ACC112 (cell line): ENCODE measurements around the gene TBC1D22A.

Experiments
- H2AFZ ChIP-seq: fragments of 200-600 bp; sonication (generic); one replicate; pipeline ENCODE4 v1.6.0; 2017; ENCODE audit warnings: antibody characterized with exemption, low read length; ENCODE audit not compliant: unreplicated experiment
- H3K27ac ChIP-seq: fragments of 200-600 bp; sonication (generic); 2 replicates; pipeline ENCODE4 v1.5.1; 2014; ENCODE audit warnings: low read depth, mild to moderate bottlenecking, antibody characterized with exemption, low read length, moderate library complexity
- H3K27me3 ChIP-seq: fragments of 200-600 bp; sonication (generic); 2 replicates; pipeline ENCODE4 v1.6.1; 2014; ENCODE audit warnings: mild to moderate bottlenecking, antibody characterized with exemption, low read length, moderate library complexity, mixed read lengths; ENCODE audit not compliant: insufficient read depth
- H3K36me3 ChIP-seq: fragments of 200-600 bp; sonication (generic); 2 replicates; pipeline ENCODE4 v1.6.1; 2016; ENCODE audit warnings: mild to moderate bottlenecking, antibody characterized with exemption, low read length, moderate library complexity, mixed read lengths; ENCODE audit not compliant: insufficient read depth
- H3K4me1 ChIP-seq: fragments of 200-600 bp; sonication (generic); one replicate; pipeline ENCODE4 v1.6.1; 2016; ENCODE audit warnings: low read length, mixed read lengths; ENCODE audit not compliant: insufficient read depth, unreplicated experiment, control insufficient read depth
- H3K4me3 ChIP-seq: fragments of 200-600 bp; sonication (generic); 2 replicates; pipeline ENCODE4 v1.5.1; 2014; ENCODE audit warnings: mild to moderate bottlenecking, low read depth, low read length
- H3K79me2 ChIP-seq: fragments of 200-600 bp; sonication (generic); one replicate; pipeline ENCODE4 v1.6.0; 2016; ENCODE audit warnings: low read length; ENCODE audit not compliant: control insufficient read depth, unreplicated experiment, insufficient read depth

The TBC1D22A gene

DNA sequence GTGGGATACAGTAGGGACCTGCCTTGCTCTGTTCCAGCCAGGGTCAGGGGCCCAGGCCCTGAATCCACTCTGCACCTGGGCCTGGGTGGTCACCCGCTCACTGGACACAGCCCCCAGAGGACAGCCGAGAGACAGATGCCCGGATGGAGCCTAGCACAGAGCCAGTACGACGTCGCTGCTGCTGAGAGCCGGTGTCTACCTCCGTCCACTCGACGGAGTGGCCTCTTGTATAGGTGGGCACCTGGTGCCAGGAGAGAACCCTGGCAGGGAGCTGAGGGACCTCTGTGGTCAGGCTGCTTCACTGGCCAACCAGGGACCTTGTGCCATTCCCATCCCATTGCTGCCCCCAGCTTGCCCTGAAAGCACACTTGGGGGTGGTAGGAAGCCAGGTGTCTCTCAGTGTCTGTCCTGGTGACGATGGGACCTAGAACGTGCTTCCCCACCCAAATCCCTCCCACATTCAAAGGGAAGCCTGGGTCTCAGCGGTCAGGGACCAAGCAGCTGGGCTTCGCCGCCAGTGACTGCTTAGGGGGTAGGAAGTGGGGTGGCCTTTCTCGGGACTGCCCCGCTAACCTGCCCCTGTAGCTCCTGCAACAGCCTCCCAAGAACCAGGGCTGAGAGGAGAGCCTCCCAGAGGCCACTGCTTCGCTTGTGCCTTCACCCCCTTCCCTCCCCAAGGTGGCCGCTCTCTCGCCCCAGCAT lies 14.1 kb upstream of the TBC1D22A start:
- Histone ChIP-seq H3K36me3 (no peaks in the 10 kb centered on the region), H3K27me3 (no peaks in the 10 kb centered on the region), H2AFZ (no peak overlapping the region), H3K79me2 (no peaks in the 10 kb centered on the region), H3K27ac (no peak overlapping the region), H3K4me1 (peaks cover 23% of the 10 kb centered on the region), H3K4me3 (no peak overlapping the region)

- H3K4me1 ChIP-seq: peaks cover 29% of the 10 kb centered on the region
- no peaks in the 10 kb centered on the region for H3K27me3 ChIP-seq
- no peak overlapping the region for H2AFZ ChIP-seq
- no peaks in the 10 kb centered on the region for H3K36me3 ChIP-seq
- H3K79me2 ChIP-seq: no peaks in the 10 kb centered on the region
- H3K27ac ChIP-seq: no peak overlapping the region
- no peak overlapping the region for H3K4me3 ChIP-seq
Observed at GRCh38 chr22:46748908-46749675, 13.4 kb upstream of the TBC1D22A start.

GRCh38 chr22:46749682-46750529 lies 12.5 kb upstream of the TBC1D22A start:
- no peaks in the 10 kb centered on the region for H3K36me3 ChIP-seq
- H3K27me3 ChIP-seq: no peaks in the 10 kb centered on the region
- H3K27ac ChIP-seq: peak overlapping the region; percentile 26; the same call in 1 of the 2 replicates
- H2AFZ ChIP-seq: no peak overlapping the region
- no peak overlapping the region for H3K4me3 ChIP-seq
- peaks cover 29% of the 10 kb centered on the region for H3K4me1 ChIP-seq
- H3K79me2 ChIP-seq: no peaks in the 10 kb centered on the region

DNA sequence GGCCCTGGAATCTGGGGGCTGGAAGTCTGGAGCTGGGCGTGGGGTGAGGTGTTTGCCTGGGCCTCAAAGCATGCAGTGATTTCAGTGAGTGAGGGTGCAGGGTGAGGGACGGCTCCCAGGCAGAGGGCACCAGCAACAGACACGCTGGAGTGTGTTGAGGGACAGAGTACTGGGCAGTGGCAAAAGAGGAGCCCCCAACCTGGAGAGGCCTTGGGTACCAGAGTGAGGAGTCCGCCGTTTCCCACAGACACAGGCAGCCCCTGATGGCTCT lies 12.0 kb upstream of the TBC1D22A start:
- no peak overlapping the region for H3K4me3 ChIP-seq
- H3K4me1 ChIP-seq: peaks cover 29% of the 10 kb centered on the region
- no peaks in the 10 kb centered on the region for H3K27me3 ChIP-seq
- no peak overlapping the region for H2AFZ ChIP-seq
- H3K79me2 ChIP-seq: no peaks in the 10 kb centered on the region
- H3K36me3 ChIP-seq: no peaks in the 10 kb centered on the region
- peak overlapping the region; percentile 26; the same call in 1 of the 2 replicates for H3K27ac ChIP-seq

DNA sequence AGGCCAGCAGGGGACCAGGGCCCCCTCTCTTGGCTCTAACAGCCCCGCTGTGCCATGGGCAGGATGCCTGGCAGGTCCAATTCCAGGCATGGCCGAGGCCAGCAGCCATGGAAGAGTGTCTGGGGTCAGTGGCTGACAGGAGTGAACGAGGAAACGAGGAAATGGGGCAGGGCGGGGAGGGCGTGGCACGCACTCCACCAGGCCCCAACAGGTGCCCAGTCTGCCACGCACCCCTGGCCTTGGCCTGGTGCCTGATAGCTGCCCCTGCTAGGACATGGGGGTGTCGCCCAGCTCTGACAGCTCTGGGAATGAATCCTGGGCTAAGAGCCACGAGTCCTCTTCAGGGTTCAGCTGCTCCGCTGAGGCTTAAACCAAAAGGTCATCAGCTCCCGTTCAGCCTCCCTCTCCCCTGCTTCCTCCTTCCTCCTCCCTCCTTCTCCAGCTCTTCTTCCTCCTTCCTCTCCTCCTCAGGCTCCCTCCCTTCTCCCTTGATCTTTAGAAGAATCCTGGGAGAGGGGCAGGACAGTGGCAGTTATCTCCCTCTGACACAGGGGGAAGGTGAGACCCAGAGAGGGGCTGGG lies 11.5 kb upstream of the TBC1D22A start:
- Histone ChIP-seq H3K4me3 (no peak overlapping the region), H3K36me3 (no peaks in the 10 kb centered on the region), H3K27ac (no peak overlapping the region), H2AFZ (no peak overlapping the region), H3K27me3 (no peaks in the 10 kb centered on the region), H3K79me2 (no peaks in the 10 kb centered on the region), H3K4me1 (peaks cover 29% of the 10 kb centered on the region)

DNA sequence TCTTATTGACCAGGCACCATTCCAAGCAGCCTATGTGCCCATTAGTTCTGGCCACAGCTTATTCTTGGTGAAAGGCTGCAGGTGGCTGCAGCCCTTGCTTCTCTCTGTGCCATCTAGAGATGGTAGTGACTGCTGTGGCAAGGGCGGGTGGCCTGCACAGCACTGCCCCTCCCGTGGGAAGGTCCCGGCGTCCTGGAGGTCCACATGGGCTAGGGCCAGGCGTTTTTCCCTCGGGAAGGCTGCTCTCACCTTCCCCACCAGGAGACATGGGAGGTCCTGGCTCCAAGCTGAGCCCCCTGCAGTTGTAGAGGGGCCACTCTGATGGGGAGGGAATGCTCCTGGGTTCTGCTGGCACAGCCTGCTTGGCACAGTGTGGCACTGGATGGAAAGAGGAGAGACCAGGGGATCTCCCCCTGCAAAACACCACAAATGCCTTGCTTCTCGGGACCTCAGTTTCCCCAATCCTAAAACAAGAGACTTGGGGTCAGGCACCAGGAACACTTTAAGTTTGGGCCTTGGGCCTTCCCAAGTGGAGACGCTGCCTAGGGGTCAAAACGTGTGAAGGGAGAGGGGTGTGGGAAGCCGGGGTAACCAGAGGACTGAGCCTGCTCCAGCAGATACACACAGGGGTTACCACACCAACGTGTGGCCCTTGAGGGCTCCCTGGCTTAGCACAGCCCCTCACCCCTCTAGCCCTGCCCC lies 10.0 kb upstream of the TBC1D22A start:
- Histone ChIP-seq H3K4me1 (peaks cover 29% of the 10 kb centered on the region), H3K27ac (no peak overlapping the region), H2AFZ (no peak overlapping the region), H3K4me3 (no peak overlapping the region), H3K27me3 (no peaks in the 10 kb centered on the region), H3K36me3 (no peaks in the 10 kb centered on the region), H3K79me2 (no peaks in the 10 kb centered on the region)

DNA sequence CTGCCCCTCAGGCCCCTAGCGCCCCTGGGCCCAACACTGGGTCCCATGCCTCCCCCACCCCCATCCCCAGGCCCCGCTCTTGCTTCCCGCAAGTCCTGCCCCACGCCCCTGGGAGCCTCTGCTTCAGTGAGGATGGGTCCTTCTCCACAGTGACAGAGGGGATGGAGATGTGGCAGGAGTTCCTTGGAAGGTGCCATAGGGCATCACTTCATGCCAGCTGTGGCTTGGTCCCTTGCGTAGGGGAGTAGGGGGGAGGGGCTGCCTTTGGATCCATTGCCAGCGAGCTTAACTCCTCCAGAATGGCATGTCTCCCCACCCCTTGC lies 9.5 kb upstream of the TBC1D22A start:
- H3K27me3 ChIP-seq: no peaks in the 10 kb centered on the region
- peaks cover 29% of the 10 kb centered on the region for H3K4me1 ChIP-seq
- no peak overlapping the region for H3K4me3 ChIP-seq
- no peaks in the 10 kb centered on the region for H3K36me3 ChIP-seq
- no peak overlapping the region for H2AFZ ChIP-seq
- H3K79me2 ChIP-seq: no peaks in the 10 kb centered on the region
- H3K27ac ChIP-seq: peak overlapping the region; percentile 86; the same call in 1 of the 2 replicates

DNA sequence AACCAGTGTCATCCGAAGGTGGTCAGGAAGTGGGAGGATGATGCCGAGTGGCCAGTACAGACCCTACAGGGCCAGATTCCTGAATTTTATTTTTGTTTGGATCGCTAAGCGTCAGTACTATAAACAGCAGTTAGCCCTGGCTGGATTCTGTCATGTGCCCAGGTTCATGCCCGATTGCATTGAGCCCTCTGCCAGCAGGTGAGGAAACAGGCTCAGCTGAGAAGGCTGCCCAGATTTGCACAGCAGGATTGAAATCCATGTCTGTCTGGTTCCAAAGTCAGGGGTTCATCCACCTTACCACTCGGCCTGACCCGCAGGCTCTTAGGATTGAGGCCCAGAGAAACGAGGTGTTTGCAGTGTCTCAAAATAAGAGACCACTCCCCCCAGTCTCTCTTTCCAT lies 9.1 kb upstream of the TBC1D22A start:
- H2AFZ ChIP-seq: no peak overlapping the region
- peak overlapping the region; percentile 86 for H3K27ac ChIP-seq
- H3K27me3 ChIP-seq: no peaks in the 10 kb centered on the region
- peaks cover 29% of the 10 kb centered on the region for H3K4me1 ChIP-seq
- no peaks in the 10 kb centered on the region for H3K79me2 ChIP-seq
- H3K4me3 ChIP-seq: no peak overlapping the region
- no peaks in the 10 kb centered on the region for H3K36me3 ChIP-seq

GRCh38 chr22:46753761-46754109 lies 8.7 kb upstream of the TBC1D22A start:
- H3K27ac ChIP-seq: peak overlapping the region; percentile 86
- no peaks in the 10 kb centered on the region for H3K79me2 ChIP-seq
- no peaks in the 10 kb centered on the region for H3K36me3 ChIP-seq
- no peaks in the 10 kb centered on the region for H3K27me3 ChIP-seq
- peaks cover 29% of the 10 kb centered on the region for H3K4me1 ChIP-seq
- no peak overlapping the region for H3K4me3 ChIP-seq
- H2AFZ ChIP-seq: no peak overlapping the region

GRCh38 chr22:46754110-46754799 lies 8.2 kb upstream of the TBC1D22A start:
- Histone ChIP-seq H3K79me2 (no peaks in the 10 kb centered on the region), H3K27me3 (no peaks in the 10 kb centered on the region), H3K4me1 (peaks cover 26% of the 10 kb centered on the region), H3K4me3 (no peak overlapping the region; the same call in 1 of the 2 replicates), H3K27ac (peak overlapping the region; percentile 86), H2AFZ (peak overlapping the region; percentile 70), H3K36me3 (no peaks in the 10 kb centered on the region)
